ENCODE results near the gene DUSP23. TPM values are rescaled to one million over a fixed set of nuclear protein-coding genes. Genes with fewer than 3 reads are reported as not detected.

DUSP23 gene
- total RNA-seq, 1 donor from 2014 or later = 40.1 TPM

DNA sequence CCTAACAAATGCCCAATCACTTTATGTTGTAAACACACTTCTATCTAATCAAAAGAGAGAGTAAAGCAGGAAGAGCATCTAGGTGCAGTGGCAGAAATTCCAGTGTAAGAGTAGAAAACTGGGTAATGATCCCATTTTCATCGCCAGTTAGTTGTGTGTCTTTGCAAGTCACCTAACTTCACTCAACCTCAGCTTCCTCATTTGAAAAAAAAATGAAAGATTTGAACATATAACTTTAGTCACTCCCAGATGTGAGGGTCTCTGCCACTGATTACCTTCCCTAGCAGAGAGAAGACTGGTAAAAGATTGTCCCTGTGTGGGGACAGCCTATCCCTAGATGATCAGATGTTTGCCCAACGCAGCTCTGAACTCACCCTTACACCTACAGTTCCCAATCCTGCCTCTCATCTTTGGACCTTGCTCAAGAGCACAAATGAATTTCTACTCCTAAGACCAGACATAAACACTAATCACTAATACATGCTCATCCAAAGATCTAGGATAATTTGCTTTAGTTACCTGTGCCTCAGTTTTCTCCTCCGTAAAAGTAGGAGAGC lies 25.2 kb upstream of the DUSP23 start:
- H3K9me3 Mint-ChIP-seq = peaks cover 5% of the 10 kb centered on the region
- H3K27me3 Mint-ChIP-seq (ENCODE audit: low read depth) = peaks cover 5% of the 10 kb centered on the region
- no peaks in the 10 kb centered on the region for H3K36me3 Mint-ChIP-seq
- no peak overlapping the region for H3K4me3 Mint-ChIP-seq
- H3K27ac Mint-ChIP-seq = no peak overlapping the region
- H3K4me1 Mint-ChIP-seq = no peaks in the 10 kb centered on the region
- TF ChIP-seq, protein P1, sequence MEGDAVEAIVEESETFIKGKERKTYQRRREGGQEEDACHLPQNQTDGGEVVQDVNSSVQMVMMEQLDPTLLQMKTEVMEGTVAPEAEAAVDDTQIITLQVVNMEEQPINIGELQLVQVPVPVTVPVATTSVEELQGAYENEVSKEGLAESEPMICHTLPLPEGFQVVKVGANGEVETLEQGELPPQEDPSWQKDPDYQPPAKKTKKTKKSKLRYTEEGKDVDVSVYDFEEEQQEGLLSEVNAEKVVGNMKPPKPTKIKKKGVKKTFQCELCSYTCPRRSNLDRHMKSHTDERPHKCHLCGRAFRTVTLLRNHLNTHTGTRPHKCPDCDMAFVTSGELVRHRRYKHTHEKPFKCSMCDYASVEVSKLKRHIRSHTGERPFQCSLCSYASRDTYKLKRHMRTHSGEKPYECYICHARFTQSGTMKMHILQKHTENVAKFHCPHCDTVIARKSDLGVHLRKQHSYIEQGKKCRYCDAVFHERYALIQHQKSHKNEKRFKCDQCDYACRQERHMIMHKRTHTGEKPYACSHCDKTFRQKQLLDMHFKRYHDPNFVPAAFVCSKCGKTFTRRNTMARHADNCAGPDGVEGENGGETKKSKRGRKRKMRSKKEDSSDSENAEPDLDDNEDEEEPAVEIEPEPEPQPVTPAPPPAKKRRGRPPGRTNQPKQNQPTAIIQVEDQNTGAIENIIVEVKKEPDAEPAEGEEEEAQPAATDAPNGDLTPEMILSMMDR (IDR thresholded peaks at IDR 0.05; ENCODE audit: unreplicated experiment) = no peak
- DNase-seq (ENCODE audit: low spot score in 2 of 2, unreplicated experiment in 2 of 2) = no peak

DNA sequence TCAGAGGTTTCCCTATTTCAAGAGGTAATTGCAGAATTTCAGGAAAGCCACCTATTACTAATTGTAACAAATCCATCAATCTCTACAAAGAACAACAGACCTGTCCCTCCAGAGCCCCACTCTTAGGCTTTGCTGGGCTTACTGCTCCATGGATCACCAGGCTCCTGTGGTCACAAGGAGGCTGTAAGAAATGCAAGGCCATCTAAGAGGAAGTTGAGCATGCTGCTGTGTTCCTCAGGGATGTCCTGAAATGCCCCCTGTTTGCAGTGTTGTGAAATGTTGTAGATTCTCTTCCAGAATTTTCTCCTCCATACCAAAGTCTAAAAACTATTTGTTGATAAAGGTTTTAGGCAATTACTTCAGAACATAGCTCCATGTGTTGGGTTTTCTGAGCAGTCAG lies 24.4 kb upstream of the DUSP23 start:
- Mint-ChIP-seq H3K4me1 (no peaks in the 10 kb centered on the region), H3K9me3 (peaks cover 4% of the 10 kb centered on the region), H3K4me3 (no peak overlapping the region), H3K27ac (no peak overlapping the region), H3K27me3 (ENCODE audit: low read depth) (peaks cover 5% of the 10 kb centered on the region), H3K36me3 (no peaks in the 10 kb centered on the region)
- no peak for DNase-seq (ENCODE audit: low spot score in 2 of 2, unreplicated experiment in 2 of 2)
- TF ChIP-seq, protein P1 (IDR thresholded peaks at IDR 0.05; ENCODE audit: unreplicated experiment) = no peak

DNA sequence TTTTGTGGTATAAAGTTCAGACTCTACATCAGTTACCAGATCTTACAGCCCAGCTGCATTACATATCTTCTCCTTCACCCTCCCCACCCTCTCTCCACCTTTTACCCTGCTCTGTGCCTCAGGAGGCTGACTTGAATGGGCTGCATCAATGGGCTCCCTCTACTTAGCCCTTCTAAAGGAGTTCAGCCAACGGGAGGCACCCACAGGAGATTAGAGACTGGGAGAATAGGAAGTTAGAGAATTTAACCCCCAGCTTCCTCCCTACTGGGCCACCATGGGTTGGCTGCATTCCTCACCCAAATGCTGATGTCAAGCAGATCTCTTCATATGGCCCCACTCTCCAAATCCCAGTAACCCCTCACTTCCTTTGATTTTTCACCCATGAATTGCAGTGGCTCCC lies 17.1 kb upstream of the DUSP23 start:
- H3K4me1 Mint-ChIP-seq = no peaks in the 10 kb centered on the region
- H3K4me3 Mint-ChIP-seq = no peak overlapping the region
- TF ChIP-seq, protein P1 (IDR thresholded peaks at IDR 0.05; ENCODE audit: unreplicated experiment) = no peak
- H3K36me3 Mint-ChIP-seq = no peaks in the 10 kb centered on the region
- no peak overlapping the region for H3K27ac Mint-ChIP-seq
- H3K27me3 Mint-ChIP-seq (ENCODE audit: low read depth) = peaks cover 5% of the 10 kb centered on the region
- peaks cover 4% of the 10 kb centered on the region for H3K9me3 Mint-ChIP-seq
- DNase-seq (ENCODE audit: low spot score in 2 of 2, unreplicated experiment in 2 of 2) = no peak

DNA sequence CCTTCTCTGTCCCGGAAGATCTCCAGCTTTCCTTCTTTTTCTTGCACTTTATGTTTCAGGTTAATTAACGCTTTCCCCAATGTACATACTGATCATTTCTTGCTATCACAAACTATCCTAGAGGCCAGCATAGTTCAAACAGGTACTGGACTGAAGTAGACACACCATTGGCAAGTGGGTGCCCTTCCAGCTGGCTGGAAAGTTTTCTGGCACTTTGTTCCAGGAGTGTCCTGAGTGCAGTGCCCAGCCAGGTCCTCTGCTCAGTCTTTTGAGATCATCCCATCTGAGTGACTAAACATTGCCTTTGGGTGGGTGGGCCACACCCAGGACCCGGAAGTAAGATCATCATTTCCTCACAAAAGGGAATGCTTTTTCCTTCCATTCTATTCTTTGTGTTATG lies 15.0 kb upstream of the DUSP23 start:
- Mint-ChIP-seq H3K9me3 (peaks cover 4% of the 10 kb centered on the region), H3K27ac (no peak overlapping the region), H3K4me3 (no peak overlapping the region), H3K27me3 (ENCODE audit: low read depth) (peaks cover 7% of the 10 kb centered on the region), H3K36me3 (no peaks in the 10 kb centered on the region), H3K4me1 (no peaks in the 10 kb centered on the region)
- no peak for DNase-seq (ENCODE audit: low spot score in 2 of 2, unreplicated experiment in 2 of 2)
- TF ChIP-seq, protein P1 (IDR thresholded peaks at IDR 0.05; ENCODE audit: unreplicated experiment) = no peak

DNA sequence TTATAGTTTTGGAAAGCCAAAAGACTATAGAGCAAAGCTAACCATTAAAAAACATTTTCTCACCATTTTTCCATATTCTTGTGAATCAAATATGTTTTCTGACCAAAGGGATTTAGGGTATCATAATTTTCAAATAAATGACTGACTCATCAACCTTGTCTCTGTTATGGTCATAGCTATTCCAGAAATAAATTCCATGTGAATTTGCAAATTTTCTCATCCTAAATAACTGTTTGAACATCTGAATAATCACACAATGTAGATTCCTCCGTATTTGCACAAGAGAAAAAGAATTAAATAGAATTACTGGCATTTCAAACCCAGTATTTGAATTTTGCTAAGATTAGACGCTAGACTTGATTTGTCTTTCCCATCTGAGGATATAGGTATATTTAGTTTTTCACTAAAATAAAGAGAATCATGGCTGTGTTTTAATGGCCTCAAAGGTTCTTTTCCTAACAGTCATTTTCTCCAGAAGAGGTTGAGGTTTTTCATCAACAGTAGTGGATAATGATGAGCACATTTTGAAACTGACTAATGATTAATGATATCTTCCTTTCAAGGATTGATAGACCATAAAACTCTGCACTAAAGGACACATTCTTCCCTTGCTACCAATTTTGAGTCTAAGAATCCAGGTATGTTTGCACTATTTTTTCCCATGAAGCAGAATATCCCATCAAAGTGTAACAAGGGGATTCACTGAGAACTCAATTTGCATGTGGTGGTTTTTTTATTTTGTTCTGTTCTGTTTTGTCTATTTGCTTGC lies 9.5 kb upstream of the DUSP23 start:
- peaks cover 17% of the 10 kb centered on the region for H3K27me3 Mint-ChIP-seq (ENCODE audit: low read depth)
- TF ChIP-seq, protein P1 (IDR thresholded peaks at IDR 0.05; ENCODE audit: unreplicated experiment) = no peak
- H3K27ac Mint-ChIP-seq = no peak overlapping the region
- no peak for DNase-seq (ENCODE audit: low spot score in 2 of 2, unreplicated experiment in 2 of 2)
- no peaks in the 10 kb centered on the region for H3K36me3 Mint-ChIP-seq
- peaks cover 11% of the 10 kb centered on the region for H3K4me1 Mint-ChIP-seq
- H3K9me3 Mint-ChIP-seq = no peaks in the 10 kb centered on the region
- no peak overlapping the region for H3K4me3 Mint-ChIP-seq

Data from mesothelial cell of epicardium (in vitro differentiated cells).